K562 (cell line): Measurements from ENCODE around the gene SENP3. TPM values are rescaled to one million over a fixed set of nuclear protein-coding genes. Genes with fewer than 3 reads are reported as not detected.

Experiments
- FUS ChIP-seq: fragments of 200-400 bp; formaldehyde crosslinking; optimal IDR thresholded peaks from 2 replicates; pipeline ENCODE3; 2017; ENCODE audit warnings: low read depth, low read length
- GATA2 ChIP-seq: sonication (generic); formaldehyde crosslinking; IDR thresholded peaks from 2 replicates; pipeline ENCODE4 v1.4.0; 2020; ENCODE audit warnings: mild to moderate bottlenecking, missing genetic modification reagents
- KLF6 ChIP-seq: fragments of 250-450 bp; sonication (Bioruptor Pico); IDR thresholded peaks from 2 replicates; pipeline ENCODE4 v1.4.0; 2020; ENCODE audit warnings: mild to moderate bottlenecking, moderate library complexity, borderline replicate concordance
- TAL1 ChIP-seq: fragments of 450-650 bp; IDR thresholded peaks from 2 replicates; pipeline ENCODE4 v1.6.1; 2016; ENCODE audit warnings: mild to moderate bottlenecking
- ZKSCAN1 ChIP-seq: fragments of 150-350 bp; IDR thresholded peaks from 2 replicates; pipeline ENCODE4 v1.6.1; 2016; ENCODE audit warnings: low read depth, low read length
- polyA plus RNA-seq, 8 experiments: library from polyadenylated mRNA; depleted of rRNA in 4 of 8; stranded (reverse) in 5 of 8; unstranded in 3 of 8; fragments of >200 nt; fragmentation: Nextera tagmentation in 2 of 8; fragmentation: Illumina TruSeq in 1 of 8; extraction: Ambion mirVana in 2 of 8; extraction: Trizol in 1 of 8; gene quantifications; 2 replicates each; pipeline versions ENCODE4 v1.2.1 to v1.2.3, GENCODE V29; 2011 to 2014; ENCODE audit warnings: inconsistent platforms in 1 of 8, missing spikeins in 1 of 8
- total RNA-seq, 7 experiments: library from RNA; depleted of rRNA in 6 of 7; stranded (reverse); fragments of >200 nt in 6 of 7; fragmentation: Illumina TruSeq in 2 of 7; extraction: Trizol in 2 of 7; gene quantifications; 2 replicates each; pipeline versions ENCODE4 v1.2.1 to v1.2.3, GENCODE V29; 2011 to 2021; ENCODE audit warnings: low replicate concordance in 1 of 7
- TF ChIP-seq, protein P1 (sequence below): fragments of 250-450 bp; sonication (Bioruptor Pico); IDR thresholded peaks from 2 replicates; pipeline ENCODE4 v1.4.0; 2020; ENCODE audit warnings: mild to moderate bottlenecking, moderate library complexity

The SENP3 gene
- total and polyA plus RNA-seq, 9 of the 15 experiments (the other 6 are each of a cell fraction or from before 2014, with no cell fraction given): 0.63 to 102 (median 78.8) TPM

DNA sequence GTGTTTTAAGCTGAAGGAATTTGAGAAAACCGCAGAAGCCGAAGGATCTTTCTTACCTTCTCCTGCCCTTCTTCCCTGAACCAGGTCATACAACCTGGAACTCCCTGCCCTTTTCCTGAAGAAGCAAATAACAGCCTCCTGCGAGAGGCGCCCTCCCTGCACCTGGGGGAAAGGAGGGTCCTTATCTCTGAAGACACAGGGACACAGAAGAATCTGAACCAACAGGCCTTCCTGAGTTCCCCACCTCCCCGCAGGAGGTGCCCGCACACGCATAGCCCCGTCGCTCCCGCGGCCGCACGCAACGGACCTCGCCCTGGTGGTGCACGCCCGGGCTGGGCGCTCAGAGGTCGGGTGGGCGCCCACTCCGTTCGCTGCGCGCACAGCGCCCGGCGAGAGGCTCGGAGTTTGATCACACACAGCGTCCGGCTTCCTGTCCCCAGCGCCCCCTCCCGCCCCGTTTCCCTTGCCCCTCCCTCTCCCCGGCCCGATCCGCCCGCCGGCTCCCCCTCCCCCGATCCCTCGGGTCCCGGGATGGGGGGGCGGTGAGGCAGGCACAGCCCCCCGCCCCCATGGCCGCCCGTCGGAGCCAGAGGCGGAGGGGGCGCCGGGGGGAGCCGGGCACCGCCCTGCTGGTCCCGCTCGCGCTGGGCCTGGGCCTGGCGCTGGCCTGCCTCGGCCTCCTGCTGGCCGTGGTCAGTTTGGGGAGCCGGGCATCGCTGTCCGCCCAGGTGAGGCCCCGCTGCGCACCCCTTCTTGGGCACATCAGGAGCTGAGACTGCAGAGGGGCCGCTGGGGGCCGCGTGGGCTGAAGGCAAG is 12.9 kb upstream of the SENP3 start, which contains the start of gene TNFSF12 (continued):
- TF ChIP-seq, protein P1, sequence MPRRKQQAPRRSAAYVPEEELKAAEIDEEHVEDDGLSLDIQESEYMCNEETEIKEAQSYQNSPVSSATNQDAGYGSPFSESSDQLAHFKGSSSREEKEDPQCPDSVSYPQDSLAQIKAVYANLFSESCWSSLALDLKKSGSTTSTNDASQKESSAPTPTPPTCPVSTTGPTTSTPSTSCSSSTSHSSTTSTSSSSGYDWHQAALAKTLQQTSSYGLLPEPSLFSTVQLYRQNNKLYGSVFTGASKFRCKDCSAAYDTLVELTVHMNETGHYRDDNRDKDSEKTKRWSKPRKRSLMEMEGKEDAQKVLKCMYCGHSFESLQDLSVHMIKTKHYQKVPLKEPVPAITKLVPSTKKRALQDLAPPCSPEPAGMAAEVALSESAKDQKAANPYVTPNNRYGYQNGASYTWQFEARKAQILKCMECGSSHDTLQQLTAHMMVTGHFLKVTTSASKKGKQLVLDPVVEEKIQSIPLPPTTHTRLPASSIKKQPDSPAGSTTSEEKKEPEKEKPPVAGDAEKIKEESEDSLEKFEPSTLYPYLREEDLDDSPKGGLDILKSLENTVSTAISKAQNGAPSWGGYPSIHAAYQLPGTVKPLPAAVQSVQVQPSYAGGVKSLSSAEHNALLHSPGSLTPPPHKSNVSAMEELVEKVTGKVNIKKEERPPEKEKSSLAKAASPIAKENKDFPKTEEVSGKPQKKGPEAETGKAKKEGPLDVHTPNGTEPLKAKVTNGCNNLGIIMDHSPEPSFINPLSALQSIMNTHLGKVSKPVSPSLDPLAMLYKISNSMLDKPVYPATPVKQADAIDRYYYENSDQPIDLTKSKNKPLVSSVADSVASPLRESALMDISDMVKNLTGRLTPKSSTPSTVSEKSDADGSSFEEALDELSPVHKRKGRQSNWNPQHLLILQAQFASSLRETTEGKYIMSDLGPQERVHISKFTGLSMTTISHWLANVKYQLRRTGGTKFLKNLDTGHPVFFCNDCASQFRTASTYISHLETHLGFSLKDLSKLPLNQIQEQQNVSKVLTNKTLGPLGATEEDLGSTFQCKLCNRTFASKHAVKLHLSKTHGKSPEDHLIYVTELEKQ: no peak
- TF ChIP-seq KLF6 (CRISPR knock-in tag) (no peak), TAL1 (peak; percentile 60; the same call in 1 of the 2 replicates), FUS (no peak), GATA2 (CRISPR knock-in tag) (peak; percentile 58), ZKSCAN1 (no peak)
- TF ChIP-seq, all 486 proteins: peak for 30
